ENCODE measurements around the gene CATSPER1. TPM values are rescaled to one million over a fixed set of nuclear protein-coding genes. Genes with fewer than 3 reads are reported as not detected.

CATSPER1 gene
- total RNA-seq, 1 donor from 2014 or later = not detected

DNA sequence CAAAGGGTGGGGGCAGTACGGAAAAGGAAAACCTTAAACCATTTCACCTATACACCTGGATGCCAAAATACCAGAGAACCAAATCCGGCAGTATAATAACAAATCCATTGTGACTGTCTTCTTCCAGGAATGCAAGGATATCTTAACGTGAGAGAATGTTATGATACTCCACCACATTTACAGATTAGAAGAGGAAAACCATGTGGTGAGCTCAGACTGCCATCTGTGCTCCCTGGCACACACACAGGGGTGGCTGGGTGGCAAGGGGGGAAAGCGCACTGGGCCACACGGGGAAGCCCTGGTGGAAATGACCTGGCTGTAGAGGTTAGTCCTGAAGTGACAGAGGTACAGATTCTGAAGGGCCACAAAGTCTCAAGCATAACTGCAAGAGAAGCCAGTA, 34.2 kb downstream of the CATSPER1 start:
- H4K20me1 ChIP-seq (ENCODE audit: low read depth) = no peaks in the 10 kb centered on the region
- H3K27me3 ChIP-seq = no peaks in the 10 kb centered on the region
- H3K27me3 Mint-ChIP-seq (ENCODE audit: insufficient read depth, low read depth) = no peaks in the 10 kb centered on the region
- no peaks in the 10 kb centered on the region for H3K36me3 ChIP-seq
- H3F3A ChIP-seq (ENCODE audit: low read depth) = peaks cover 15% of the 10 kb centered on the region
- H3K27ac ChIP-seq = no peak overlapping the region
- peaks cover 8% of the 10 kb centered on the region for H3K36me3 Mint-ChIP-seq
- no peaks in the 10 kb centered on the region for H3K9me3 Mint-ChIP-seq
- peaks cover 2% of the 10 kb centered on the region for H3K4me1 Mint-ChIP-seq
- H3K79me2 ChIP-seq (ENCODE audit: low read depth) = no peaks in the 10 kb centered on the region
- H2AFZ ChIP-seq (replicated peaks) = no peak overlapping the region
- H3K4me1 ChIP-seq = no peaks in the 10 kb centered on the region
- H3K9me3 ChIP-seq (ENCODE audit: low read depth) = no peaks in the 10 kb centered on the region
- no peak overlapping the region for H3K27ac Mint-ChIP-seq
- no peak overlapping the region for H3K4me3 ChIP-seq
- DNase-seq (ENCODE audit: low spot score) = no peak
- H3K4me2 ChIP-seq = no peak overlapping the region
- no peak overlapping the region for H3K9ac ChIP-seq
- H3K4me3 Mint-ChIP-seq = no peak overlapping the region
- TF ChIP-seq, protein P1, sequence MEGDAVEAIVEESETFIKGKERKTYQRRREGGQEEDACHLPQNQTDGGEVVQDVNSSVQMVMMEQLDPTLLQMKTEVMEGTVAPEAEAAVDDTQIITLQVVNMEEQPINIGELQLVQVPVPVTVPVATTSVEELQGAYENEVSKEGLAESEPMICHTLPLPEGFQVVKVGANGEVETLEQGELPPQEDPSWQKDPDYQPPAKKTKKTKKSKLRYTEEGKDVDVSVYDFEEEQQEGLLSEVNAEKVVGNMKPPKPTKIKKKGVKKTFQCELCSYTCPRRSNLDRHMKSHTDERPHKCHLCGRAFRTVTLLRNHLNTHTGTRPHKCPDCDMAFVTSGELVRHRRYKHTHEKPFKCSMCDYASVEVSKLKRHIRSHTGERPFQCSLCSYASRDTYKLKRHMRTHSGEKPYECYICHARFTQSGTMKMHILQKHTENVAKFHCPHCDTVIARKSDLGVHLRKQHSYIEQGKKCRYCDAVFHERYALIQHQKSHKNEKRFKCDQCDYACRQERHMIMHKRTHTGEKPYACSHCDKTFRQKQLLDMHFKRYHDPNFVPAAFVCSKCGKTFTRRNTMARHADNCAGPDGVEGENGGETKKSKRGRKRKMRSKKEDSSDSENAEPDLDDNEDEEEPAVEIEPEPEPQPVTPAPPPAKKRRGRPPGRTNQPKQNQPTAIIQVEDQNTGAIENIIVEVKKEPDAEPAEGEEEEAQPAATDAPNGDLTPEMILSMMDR (IDR thresholded peaks at IDR 0.05) = no peak
- TF ChIP-seq EZH2phosphoT487 (IDR thresholded peaks at IDR 0.05) = no peak
- no peak for TF ChIP-seq EZH2 (IDR thresholded peaks at IDR 0.05)

DNA sequence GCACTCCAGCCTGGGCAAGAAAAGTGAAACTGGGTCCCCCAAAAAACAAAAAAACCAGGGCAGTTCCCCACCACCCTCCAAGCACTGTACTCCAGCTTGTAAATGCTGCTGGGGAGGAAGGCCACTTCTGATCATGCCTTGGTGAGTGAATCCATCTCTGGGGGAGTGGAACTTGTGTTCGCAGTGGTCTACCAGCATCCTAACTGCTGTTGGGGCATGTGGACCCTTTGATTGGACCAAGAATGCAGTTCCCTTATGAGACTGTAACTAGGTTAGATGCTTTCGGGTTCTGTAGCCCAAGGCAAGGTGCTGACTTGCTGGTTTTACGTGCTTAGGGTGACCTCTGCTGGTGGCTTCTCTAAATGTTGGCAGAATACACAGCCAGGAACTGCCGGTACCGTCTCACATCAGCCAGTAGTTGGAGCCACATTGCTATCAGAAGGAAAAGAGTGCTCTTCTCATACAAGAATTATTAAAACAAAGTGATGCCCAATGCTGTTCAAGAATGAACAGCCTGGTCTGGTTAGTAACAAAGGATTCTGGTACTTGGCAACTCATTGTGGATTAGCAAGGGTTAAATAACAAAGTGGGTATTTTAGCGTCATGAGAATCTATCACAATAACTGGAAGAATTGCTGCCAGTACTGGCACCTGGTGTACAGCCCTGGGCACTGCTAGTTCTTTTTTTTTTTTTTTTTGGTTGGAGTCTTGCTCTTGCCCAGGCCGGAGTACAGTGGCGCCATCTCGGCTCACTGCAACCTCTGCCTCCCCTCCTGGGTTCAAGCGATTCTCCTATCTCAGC, 37.3 kb downstream of the CATSPER1 start:
- DNase-seq (ENCODE audit: low spot score) = peak; percentile 94
- Mint-ChIP-seq H3K27ac (peak overlapping the region; percentile 88), H3K4me3 (peak overlapping the region; percentile 9), H3K36me3 (peaks cover 2% of the 10 kb centered on the region), H3K27me3 (ENCODE audit: insufficient read depth, low read depth) (no peaks in the 10 kb centered on the region), H3K9me3 (no peaks in the 10 kb centered on the region), H3K4me1 (peaks cover 2% of the 10 kb centered on the region)
- H3K4me1 ChIP-seq = no peaks in the 10 kb centered on the region
- H3K9me3 ChIP-seq (ENCODE audit: low read depth) = no peaks in the 10 kb centered on the region
- no peaks in the 10 kb centered on the region for H3K36me3 ChIP-seq
- no peak overlapping the region for H3K4me2 ChIP-seq
- no peak overlapping the region for H3K9ac ChIP-seq
- TF ChIP-seq, protein P1 (IDR thresholded peaks at IDR 0.05) = peak; percentile 99
- TF ChIP-seq EZH2 (IDR thresholded peaks at IDR 0.05) (no peak), EZH2phosphoT487 (IDR thresholded peaks at IDR 0.05) (no peak)
- no peaks in the 10 kb centered on the region for H4K20me1 ChIP-seq (ENCODE audit: low read depth)
- peak overlapping the region; percentile 76 for H2AFZ ChIP-seq (replicated peaks)
- H3K27me3 ChIP-seq = no peaks in the 10 kb centered on the region
- no peaks in the 10 kb centered on the region for H3K79me2 ChIP-seq (ENCODE audit: low read depth)
- peaks cover 10% of the 10 kb centered on the region for H3F3A ChIP-seq (ENCODE audit: low read depth)
- H3K27ac ChIP-seq = no peak overlapping the region
- H3K4me3 ChIP-seq = no peak overlapping the region

DNA sequence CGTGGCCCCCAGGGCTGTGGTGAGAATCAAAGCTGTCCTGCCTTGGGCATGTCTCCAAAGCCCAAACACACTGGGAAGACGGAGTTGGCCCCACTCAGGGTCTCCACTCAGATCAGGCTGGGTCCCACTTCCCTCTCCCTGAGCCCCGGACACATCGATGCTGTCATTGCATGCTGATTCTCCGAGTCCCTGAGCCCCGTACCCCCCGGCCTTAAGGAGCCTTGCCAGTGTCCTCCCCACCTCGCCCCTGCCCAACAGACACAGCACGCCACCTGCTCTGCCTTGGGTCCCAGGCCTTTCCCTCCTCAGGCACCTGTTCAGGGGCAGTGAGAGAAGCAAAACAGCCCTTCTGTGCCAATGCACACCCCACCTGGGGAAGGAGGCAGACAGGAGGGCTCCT, 38.9 kb downstream of the CATSPER1 start:
- H3K36me3 Mint-ChIP-seq = peaks cover 2% of the 10 kb centered on the region
- H3K27me3 Mint-ChIP-seq (ENCODE audit: insufficient read depth, low read depth) = no peaks in the 10 kb centered on the region

More for the DNA sequence above, 38.9 kb downstream of the CATSPER1 start:
- Histone ChIP-seq H3K27me3 (no peaks in the 10 kb centered on the region), H3K79me2 (ENCODE audit: low read depth) (no peaks in the 10 kb centered on the region), H3K36me3 (no peaks in the 10 kb centered on the region), H2AFZ (replicated peaks) (no peak overlapping the region), H3F3A (ENCODE audit: low read depth) (peaks cover 10% of the 10 kb centered on the region), H3K27ac (no peak overlapping the region), H3K9ac (no peak overlapping the region), H3K9me3 (ENCODE audit: low read depth) (no peaks in the 10 kb centered on the region), H3K4me3 (no peak overlapping the region), H3K4me1 (no peaks in the 10 kb centered on the region), H3K4me2 (no peak overlapping the region), H4K20me1 (ENCODE audit: low read depth) (no peaks in the 10 kb centered on the region)
- Mint-ChIP-seq H3K4me1 (peaks cover 2% of the 10 kb centered on the region), H3K27ac (no peak overlapping the region), H3K9me3 (no peaks in the 10 kb centered on the region), H3K4me3 (no peak overlapping the region)
- DNase-seq (ENCODE audit: low spot score) = no peak
- TF ChIP-seq EZH2 (IDR thresholded peaks at IDR 0.05) (no peak), EZH2phosphoT487 (IDR thresholded peaks at IDR 0.05) (no peak)
- TF ChIP-seq, protein P1 (IDR thresholded peaks at IDR 0.05) = no peak

Data from neural progenitor cell (in vitro differentiated cells).